RCC 7860 (cell line): ENCODE measurements around the gene FGF5.
A peak's percentile ranks its signal among the peaks of the same experiment; 100 is the strongest.
"Not testable (repeated sequence)": the region's sequence is repeated elsewhere in the genome, so short reads cannot be mapped to it uniquely, and the experiment has no call there.

ENCODE experiments used
- DNase-seq: peaks from one replicate; pipeline ENCODE4 v3.0.0-alpha.2; 2015; ENCODE audit warnings: low spot score
- FAIRE-seq: peaks from 2 replicates; lab custom pipeline; 2012; peaks lifted over from hg19 to GRCh38; lab: Jason Lieb, UNC

FGF5 gene

DNA sequence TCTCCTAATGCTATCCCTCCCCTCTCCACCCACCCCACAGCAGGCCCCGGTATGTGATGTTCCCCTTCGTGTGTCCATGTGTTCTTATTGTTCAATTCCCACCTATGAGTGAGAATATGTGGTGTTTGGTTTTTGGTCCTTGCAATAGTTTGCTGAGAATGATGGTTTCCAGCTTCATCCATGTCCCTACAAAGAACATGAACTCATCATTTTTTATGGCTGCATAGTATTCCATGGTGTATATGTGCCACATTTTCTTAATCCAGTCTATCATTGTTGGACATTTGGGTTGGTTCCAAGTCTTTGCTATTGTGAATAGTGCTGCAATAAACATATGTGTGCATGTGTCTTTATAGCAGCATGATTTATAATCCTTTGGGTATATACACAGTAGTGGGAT is 24.2 kb downstream of the FGF5 start:
- FAIRE-seq, DNase-seq: not testable (repeated sequence)

DNA sequence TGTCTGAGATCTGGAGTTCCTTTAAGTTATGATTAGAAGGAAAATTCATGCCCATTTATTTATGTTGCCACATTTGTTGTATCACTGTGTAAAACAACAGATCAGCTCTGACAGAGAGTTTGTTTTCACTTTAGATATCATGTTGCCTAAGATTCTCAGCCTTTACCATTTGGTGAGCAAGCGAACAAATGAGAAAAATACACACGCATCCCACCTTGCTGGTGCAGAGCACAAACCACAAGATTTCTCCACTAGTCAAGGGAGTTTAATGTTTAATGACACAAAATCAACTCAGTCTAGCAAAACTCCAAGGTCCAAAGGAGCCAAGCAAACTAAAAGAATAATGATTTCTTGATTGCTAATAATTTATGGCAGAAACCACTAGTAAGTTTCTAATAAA is 27.7 kb downstream of the FGF5 start:
- DNase-seq (peak; percentile 66), FAIRE-seq (peak; percentile 95)

DNA sequence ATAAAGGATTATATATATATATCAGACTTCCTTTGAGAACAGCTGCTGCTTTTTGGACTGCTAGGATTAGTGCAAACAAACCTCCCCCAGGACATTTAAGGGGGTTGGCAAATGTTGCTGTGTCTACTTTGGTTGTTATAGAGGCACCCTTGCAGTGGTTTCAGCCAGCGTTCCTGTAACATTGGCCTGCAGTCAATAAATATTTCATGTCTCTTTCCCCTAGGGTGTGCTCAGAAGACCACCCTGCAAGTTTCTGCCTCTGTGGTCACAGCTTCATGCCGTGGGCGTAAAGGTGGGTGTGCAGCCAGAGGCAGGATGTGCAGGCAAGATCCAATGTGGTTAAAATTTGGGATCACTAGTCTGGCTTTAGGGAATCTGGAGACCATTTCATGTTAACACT is 28.9 kb downstream of the FGF5 start:
- DNase-seq (no peak), FAIRE-seq (no peak)

DNA sequence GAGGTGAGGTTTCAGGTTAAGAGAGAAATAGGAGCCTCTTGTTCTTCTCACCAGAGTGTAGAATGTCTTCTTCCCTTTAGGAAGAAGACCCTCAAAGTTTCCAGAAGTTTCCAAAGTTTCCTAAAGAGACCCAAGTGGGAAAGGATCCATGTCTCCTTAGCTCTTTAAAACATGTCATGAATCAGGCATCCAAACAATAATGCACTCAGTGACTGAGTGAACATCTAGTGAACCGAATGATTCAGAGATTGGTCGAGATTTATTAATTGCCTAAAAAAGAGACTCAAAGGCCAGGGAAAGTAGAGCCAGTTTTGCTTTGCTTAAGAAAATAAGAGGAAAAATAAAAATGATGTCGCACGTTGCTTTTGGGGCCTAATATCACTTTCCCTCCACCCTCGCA is 29.4 kb downstream of the FGF5 start:
- DNase-seq (no peak), FAIRE-seq (peak; percentile 20)

DNA sequence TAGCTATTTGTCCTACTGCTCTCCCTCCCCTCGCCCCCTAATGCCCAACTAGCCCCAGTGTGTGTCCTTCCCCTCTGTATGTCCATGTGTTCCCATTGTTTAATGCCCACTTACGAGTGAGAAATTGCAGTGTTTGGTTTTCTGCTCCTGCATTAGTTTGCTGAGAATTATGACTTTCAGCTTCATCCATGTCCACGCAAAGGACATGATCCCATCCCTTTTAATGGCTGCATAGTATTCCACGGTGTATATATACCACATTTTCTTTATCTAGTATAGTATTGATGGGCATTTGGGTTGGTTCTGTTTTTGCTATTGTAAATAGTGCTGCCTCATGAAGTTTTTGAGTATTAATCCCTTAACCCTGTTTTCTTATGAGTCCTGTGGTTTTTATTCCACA is 35.4 kb downstream of the FGF5 start:
- no peak for FAIRE-seq
- DNase-seq = no peak

DNA sequence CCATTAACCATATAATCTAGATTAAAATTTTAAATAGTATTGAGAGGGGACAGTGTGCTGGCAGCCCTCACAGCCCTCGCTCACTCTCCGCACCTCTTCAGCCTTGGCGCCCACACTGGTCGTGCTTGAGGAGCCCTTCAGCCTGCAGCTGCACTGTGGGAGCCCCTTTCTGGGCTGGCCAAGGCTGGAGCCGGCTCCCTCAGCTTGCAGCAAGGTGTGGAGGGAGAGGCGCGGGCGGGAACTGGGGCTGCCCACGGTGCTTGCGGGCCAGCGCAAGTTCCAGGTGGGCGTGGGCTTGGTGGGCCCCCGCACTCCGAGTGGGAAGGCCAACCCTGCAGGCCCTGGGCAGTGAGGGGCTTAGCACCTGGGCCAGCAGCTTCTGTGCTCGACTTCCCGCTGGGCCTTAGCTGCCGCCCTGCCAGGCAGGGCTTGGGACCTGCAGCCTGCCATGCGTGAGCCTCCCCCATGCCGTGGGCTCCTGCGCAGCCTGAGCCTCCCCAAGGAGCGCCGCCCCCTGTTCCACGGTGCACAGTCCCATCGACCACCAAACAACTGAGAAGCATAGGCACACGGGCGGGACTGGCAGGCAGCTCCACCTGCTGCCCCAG is 36.3 kb downstream of the FGF5 start:
- DNase-seq (no peak), FAIRE-seq (no peak)

DNA sequence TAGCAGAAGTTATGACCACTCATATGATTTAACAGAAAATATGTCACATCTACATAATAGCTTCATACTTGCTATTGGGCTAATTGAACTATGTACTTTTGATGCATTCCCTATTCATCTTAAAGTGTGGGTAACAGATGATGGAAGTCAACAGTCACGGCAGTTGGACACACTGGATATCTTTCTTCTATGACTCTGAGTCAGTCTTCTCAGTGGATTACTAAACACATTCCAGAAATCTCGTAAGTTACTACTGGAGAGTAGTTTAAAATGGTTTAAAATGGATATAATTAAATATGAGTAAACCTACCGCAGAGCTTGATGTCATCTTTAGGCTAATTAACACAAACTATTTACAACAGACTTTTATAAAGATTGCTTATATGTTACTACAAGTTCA is 39.0 kb downstream of the FGF5 start:
- peak; percentile 66 for DNase-seq
- FAIRE-seq = peak; percentile 90

DNA sequence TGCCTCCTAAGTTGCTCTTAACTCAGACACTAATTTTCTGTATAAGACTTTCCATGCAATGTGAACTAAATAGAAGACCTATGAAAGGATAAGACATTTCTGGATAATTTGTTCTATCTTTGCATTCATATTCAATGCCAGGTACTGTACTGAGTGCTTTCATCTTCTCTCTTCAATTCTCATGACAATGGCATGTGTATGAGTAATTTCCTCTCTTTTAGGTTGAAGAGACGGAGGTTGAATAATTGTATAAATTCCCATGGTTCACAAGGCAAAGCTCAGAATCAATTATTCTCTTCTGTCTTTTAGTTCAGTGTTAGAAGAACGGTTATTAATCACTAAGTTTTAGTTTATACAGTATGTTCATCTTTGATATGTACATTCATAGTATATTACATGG is 39.8 kb downstream of the FGF5 start:
- no peak for FAIRE-seq
- DNase-seq = peak; percentile 67

DNA sequence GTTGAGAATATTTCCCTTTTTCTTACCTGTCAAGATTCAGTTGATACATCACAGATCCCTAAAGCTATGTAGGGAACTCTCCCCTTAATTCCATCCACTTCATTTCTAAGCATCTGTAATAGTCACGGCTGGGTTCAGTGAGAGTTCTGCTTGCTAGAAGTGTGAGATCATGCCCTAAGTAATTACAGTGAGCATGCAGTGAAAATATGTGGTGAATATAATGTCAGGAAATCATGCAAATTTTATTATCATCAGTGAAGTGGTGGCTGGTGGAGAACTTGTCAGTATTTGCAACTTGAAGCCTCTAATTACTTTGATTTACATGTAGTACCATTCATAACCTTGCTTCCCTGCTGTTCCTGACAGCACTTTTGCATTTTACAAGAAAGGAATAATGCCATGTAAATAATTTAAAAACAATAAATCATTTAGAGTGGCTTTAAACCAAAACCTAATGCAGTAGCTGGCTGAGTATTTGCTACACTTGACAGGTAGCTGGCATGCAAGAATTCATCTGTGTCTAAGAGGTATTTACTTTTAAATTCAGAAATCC is 40.8 kb downstream of the FGF5 start:
- peak; percentile 22 for FAIRE-seq
- peak; percentile 51 for DNase-seq

DNA sequence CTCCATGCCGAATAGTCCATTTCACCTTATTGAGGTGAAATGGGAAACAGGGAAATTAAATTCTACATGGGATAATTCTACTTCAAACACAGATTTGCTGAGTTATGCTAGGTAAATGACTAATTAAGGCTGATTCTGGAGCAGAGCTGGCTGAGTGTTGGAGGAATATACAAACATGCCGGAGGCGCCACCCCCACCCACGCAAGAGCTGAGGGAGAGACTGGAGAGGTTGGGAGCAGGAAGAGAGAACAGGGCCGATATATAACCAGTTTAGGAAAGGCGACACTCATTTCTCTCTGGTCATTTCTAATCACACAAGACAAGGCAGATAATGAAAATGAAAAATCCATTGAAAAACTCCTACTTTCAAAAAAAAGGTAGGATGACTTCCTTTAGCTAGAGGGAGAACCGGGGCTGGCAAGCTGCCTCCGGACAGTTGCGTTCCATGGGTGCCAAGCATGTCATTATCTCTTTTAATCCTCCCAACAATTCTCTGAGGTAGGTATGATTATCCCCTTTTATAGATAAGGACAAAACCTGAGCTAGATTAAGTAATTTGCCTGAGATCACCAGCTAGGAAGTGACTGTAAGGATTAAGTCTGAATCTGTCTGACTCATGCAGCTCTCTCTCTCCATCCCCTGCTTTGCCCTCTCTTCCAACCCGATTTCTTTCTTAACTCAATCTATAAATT is 41.5 kb downstream of the FGF5 start:
- FAIRE-seq (peak; percentile 81), DNase-seq (peak; percentile 83)

DNA sequence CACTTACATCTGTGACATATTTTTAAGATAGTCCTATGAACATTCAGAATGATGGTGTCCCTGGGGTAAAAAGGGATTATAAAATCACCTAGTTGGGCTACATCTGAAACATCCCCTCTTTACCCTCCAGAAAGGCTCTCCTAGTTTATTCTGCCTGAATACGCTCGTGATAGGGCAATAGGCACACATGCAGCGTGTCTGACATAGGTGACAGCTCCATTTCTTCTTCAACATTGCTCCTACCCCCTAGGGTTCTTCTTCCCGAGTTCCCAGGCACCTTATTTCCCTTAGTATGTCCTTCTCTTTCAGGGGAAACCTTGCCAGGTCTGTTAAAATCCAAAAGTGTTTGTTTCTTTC is 42.0 kb downstream of the FGF5 start:
- FAIRE-seq (no peak), DNase-seq (no peak)

DNA sequence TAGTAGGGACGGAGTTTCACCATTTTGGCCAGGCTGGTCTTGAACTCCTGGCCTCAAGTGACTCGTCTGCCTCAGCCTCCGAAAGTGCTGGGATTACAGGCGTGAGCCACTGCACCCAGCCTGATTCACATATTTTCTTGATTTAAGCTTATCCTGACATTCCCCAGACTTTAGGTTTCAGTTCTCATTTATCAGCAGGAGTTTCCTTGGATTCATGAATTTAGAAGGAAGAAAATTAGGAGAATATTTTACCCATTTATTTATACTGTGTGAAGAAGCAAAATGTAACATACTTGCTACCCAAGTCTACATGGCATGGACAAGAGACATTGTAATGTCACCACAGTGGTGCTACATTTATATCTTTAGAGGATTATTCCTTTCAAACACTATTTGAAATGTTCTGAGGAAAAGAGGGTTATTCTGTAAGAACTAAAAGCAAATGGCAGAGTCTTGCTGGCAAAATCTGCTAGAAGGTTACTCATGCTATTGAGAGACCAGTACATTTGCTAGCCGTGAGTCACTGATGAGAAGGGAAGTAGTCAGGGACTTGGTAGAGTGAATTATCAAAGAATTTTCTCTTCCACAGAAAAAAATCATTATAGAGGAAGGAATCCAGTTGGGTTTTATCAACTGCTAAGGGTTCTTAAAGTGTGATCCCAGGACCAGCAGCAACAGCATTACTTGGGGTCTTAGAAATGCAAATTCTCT is 43.0 kb downstream of the FGF5 start:
- FAIRE-seq (peak; percentile 93), DNase-seq (peak; percentile 88)

DNA sequence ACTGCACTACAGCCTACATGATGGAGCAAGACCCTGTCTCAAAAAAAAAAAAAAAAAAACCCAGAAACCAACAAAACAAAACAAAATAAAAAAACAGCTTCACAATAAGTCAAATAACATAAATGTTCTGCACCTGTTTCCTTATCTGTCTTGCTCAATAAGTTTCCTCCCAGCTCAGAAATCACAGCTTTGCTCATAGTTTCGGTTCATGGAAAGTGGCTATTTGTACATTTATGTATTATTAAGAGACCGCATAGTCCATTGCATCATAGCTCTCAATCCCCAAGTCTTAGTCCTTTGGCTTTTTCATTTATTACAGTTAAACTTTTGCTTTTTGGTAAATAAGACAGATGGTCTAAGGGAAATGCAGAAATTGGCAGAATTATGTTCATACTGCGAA is 44.7 kb downstream of the FGF5 start:
- FAIRE-seq = no peak
- no peak for DNase-seq

DNA sequence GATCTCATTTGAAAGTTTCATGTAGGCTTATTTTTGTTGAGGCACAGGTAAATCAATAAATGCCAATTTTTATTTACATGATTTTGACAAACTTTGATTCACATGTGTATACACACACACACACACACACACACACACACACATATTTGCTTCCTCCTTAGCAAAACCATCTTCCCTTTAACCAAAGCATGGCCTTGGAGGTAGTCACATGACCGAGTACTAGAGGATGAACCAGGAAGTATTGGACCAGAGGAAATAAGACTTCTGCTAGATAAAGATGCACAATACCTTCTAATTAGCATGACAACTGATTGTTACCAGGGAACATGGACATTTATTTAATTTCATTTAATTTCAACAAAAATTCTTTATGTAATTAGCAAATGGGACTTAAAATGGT is 45.7 kb downstream of the FGF5 start:
- FAIRE-seq (no peak), DNase-seq (no peak)

DNA sequence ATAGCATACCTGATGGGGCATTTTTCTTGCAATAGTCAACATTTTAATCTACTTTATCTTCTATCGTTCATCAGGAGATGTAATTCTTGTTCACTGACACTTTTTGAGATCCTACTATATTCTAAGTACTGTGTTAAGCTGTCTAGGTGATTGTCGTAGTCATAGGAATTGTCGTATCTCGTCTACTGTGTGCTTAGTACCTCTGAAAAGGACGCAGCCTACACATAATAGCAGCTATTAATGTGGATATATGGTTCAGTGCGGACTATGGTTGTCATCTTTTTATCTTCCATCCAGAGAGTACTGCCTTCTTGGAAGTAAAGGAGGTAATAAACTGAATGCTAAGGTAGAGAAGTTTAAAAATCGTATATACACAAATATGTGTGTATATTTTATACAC is 47.2 kb downstream of the FGF5 start:
- DNase-seq (no peak), FAIRE-seq (no peak)

DNA sequence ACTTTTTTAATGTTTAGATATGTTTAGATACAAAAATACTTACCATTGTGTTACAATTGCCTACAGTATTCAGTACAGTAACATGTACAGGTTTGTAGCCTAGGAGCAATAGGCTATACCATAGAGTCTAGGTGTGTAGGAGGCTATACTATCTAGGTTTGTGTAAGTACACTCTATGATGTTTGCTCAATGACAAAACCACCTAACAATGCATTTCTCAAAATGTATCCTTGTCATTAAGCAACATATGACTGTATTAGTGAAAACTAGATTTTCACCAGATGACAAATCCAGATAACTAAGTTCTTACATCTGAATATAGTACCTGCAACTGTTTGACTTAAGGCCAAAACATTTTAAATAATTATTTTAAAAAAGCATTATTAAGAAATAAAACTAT is 49.4 kb downstream of the FGF5 start:
- FAIRE-seq, DNase-seq: not testable (repeated sequence)

DNA sequence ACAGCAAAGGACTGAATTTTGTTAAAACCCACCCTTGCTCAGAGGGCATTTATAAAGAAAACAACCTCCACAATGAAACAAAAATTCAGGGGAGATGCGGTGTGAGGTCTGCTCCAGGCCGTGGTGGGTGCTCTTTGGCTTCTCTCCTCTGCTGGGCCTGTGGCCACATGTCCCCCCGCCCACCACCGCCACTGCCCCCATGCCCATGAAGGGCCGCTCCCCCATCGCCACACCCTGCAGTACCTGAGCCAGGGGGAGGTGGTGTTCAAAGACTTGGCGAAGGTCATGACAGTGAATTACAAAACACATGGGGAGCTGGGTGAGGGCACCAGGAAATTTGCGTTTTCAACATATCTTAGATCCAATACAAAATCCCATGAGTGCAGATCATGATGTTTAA is 54.9 kb downstream of the FGF5 start:
- DNase-seq = no peak
- FAIRE-seq = no peak

DNA sequence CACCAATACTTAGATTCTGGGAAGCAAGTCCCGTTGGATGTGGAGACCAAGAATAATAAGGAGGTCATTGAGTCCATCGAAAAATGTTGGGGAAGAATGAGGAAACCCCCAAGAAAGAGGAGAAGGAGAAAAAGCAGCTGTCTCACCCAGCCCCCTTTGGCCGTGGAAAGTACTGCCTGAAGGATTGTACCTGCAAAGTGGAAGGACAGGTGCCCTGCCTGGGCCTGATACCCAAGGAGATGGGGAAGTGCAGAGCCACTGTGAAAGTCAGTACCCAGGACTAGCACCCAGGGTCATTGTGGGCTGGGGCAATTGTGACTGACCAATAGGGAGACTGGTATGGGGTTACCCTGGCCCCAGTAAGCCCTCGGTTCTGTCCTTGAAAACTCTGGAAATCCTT is 55.3 kb downstream of the FGF5 start:
- no peak for FAIRE-seq
- DNase-seq = no peak

DNA sequence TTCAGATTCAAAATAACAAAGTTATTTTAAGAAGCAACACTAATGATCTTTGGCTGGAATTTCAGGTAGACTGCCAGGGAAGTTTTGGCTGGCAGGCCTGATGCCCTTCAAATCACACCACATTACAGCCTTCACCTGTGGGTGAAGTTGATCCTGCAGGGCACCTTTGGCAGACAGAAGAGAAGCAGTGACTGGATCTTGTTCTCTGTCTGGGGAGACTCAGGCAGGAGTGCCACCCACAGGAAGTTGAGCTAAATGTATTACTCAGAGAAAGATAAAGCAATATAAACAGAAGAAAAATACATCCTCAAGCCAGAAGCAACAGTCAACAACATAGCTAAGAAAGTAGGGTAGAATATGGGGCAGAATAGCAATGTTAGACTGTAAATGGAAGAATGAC is 56.3 kb downstream of the FGF5 start:
- DNase-seq = peak; percentile 49
- FAIRE-seq = no peak

DNA sequence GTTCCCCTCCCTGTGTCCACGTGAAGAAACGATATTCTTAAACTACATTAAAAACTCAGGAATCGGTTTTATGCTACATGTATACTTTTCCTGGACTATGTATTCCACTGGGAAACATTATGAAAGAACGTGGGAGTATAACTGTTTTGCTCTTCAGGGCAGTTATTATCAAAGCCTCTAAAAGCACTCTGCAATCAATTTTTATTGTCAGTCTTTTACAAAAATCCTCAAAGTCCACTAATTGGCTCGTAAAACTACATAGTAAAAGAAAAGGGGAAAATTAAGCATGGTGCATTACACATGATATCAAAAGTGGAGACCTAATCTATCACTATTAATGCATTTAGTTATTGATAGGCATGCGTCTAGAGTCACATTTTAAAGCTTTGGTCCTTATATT is 57.7 kb downstream of the FGF5 start:
- FAIRE-seq (no peak), DNase-seq (no peak)

DNA sequence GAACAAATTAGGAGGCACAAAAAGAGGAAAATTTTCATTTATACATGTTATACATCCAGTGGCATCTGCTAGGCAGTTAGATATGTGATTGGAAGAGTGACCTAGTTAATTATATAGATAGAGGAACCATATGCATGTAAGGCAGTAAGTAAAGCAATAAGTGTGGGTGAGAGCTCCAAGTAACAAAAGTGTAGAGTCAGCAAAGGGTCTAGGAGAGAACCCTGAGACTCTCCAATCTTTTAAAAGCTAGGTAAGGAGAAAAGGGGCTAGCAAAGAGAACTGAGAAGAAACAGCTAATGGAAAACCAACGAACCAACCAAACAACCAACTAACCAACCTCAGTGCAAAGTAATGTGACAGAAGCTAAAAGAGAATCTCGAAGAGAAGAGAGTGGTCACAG is 65.2 kb downstream of the FGF5 start:
- FAIRE-seq (no peak), DNase-seq (no peak)

DNA sequence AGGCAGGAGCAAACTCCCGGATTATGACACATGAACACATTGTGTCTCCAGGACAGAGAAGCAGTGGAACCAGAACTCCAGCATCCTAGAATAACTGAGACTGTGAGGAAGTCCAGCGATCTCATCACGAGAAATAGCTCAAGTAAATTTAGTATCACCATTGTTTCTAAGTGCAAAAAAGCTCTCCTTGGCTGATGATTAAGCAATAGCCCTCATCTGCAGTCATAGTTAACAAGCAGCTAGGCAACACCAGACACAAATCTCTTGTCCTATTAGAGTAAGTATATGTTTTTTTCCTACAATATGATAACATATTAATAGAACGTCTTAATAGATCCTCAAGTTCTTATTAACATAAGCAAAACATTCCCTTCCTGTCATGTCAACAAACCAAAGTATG is 66.7 kb downstream of the FGF5 start:
- FAIRE-seq (no peak), DNase-seq (no peak)
